Type B pancreatic cell (in vitro differentiated cells): ENCODE results near the gene GPAM. TPM values are rescaled to one million over a fixed set of nuclear protein-coding genes. Genes with fewer than 3 reads are reported as not detected.

Source experiments
- DNase-seq: peaks from one replicate; pipeline ENCODE4 v3.0.0; 2021; ENCODE audit warnings: mixed read lengths; ENCODE audit not compliant: unreplicated experiment; ENCODE audit errors: extremely low spot score
- H3K27ac Mint-ChIP-seq: 2 replicates; pipeline ENCODE4 v1.8.0; 2021; ENCODE audit warnings: mild to moderate bottlenecking, mixed read lengths
- H3K27me3 Mint-ChIP-seq: 2 replicates; pipeline ENCODE4 v1.8.0; 2021; ENCODE audit warnings: mixed read lengths
- H3K36me3 Mint-ChIP-seq: 2 replicates; pipeline ENCODE4 v1.8.0; 2021; ENCODE audit warnings: mixed read lengths
- H3K4me1 Mint-ChIP-seq: one replicate; pipeline ENCODE4 v1.8.0; 2021; ENCODE audit warnings: mixed read lengths; ENCODE audit not compliant: unreplicated experiment
- H3K4me3 Mint-ChIP-seq: 2 replicates; pipeline ENCODE4 v1.8.0; 2021; ENCODE audit warnings: mild to moderate bottlenecking, mixed read lengths
- H3K9me3 Mint-ChIP-seq: 2 replicates; pipeline ENCODE4 v1.8.0; 2021; ENCODE audit warnings: mixed read lengths
- long read RNA-seq: library from polyadenylated mRNA; unstranded; transcript quantifications from one replicate; pipeline ENCODE4 v2.0.0, GENCODE V29; 2020
- total RNA-seq: library from RNA; stranded (reverse); gene quantifications from 2 replicates; pipeline ENCODE4 v1.2.1, GENCODE V29; 2021; ENCODE audit warnings: low replicate concordance
- TF ChIP-seq, protein P1 (sequence below): fragments of 200-600 bp; sonication (generic); conservative IDR thresholded peaks from 2 replicates; pipeline ENCODE4 v1.5.0; 2021; ENCODE audit warnings: antibody characterized with exemption, mild to moderate bottlenecking

The GPAM gene, protein sequence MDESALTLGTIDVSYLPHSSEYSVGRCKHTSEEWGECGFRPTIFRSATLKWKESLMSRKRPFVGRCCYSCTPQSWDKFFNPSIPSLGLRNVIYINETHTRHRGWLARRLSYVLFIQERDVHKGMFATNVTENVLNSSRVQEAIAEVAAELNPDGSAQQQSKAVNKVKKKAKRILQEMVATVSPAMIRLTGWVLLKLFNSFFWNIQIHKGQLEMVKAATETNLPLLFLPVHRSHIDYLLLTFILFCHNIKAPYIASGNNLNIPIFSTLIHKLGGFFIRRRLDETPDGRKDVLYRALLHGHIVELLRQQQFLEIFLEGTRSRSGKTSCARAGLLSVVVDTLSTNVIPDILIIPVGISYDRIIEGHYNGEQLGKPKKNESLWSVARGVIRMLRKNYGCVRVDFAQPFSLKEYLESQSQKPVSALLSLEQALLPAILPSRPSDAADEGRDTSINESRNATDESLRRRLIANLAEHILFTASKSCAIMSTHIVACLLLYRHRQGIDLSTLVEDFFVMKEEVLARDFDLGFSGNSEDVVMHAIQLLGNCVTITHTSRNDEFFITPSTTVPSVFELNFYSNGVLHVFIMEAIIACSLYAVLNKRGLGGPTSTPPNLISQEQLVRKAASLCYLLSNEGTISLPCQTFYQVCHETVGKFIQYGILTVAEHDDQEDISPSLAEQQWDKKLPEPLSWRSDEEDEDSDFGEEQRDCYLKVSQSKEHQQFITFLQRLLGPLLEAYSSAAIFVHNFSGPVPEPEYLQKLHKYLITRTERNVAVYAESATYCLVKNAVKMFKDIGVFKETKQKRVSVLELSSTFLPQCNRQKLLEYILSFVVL
- total RNA-seq, result 16.8 and 24.1 TPM in 2 replicates
- long read RNA-seq, full-length matches to known transcripts, result 1 of 12 reads
- long read RNA-seq, partial matches to known transcripts, result 3 of 12 reads
- long read RNA-seq, other reads (novel, unspliced or antisense), result 8 of 12 reads

DNA sequence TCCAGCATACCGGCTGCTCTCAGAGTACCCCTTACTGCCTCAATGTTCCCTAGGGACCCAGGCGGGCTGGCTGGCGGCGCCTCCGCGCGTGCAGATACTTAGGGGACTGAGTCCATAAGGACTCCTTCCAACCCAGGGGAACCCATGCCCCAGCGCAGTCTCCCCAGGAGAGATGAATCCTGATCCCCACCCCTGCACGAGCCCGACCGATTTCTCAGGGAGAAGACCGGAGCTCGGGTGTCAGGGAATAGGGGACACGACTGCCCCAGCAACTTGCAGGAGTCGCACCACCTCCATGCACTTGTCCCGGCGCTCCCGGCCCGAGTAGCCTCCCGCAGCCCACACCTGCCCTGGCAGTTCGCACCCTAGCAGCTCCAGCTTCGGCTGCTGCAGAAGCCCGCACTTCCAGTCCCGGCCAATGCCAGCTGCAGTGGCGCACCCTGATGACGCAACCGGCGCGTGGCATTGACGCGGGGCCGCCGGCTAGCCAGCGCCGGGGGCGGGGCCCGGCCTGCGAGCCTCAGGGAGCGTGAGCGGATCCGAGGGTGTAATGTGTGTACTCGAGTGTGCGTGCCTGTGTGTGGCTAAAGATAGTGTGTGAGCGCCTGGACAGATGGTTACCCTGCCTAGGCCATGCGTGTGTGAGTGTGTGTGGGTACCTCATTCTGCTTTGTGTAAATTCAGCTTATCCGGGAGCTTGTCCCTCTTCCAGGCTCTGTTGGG lies at the start of gene GPAM:
GPAM (minus strand) TSS at position 437 of the 723 bp plus-strand sequence. CDS start 1,981 bp downstream, outside the sequence.
- H3K36me3 Mint-ChIP-seq, result peaks cover 3% of the 10 kb centered on the region
- DNase-seq, result peak; percentile 99
- H3K4me3 Mint-ChIP-seq, result peak within 1 kb of the TSS; percentile 92
- no peaks in the 10 kb centered on the region for H3K9me3 Mint-ChIP-seq
- TF ChIP-seq, protein P1, sequence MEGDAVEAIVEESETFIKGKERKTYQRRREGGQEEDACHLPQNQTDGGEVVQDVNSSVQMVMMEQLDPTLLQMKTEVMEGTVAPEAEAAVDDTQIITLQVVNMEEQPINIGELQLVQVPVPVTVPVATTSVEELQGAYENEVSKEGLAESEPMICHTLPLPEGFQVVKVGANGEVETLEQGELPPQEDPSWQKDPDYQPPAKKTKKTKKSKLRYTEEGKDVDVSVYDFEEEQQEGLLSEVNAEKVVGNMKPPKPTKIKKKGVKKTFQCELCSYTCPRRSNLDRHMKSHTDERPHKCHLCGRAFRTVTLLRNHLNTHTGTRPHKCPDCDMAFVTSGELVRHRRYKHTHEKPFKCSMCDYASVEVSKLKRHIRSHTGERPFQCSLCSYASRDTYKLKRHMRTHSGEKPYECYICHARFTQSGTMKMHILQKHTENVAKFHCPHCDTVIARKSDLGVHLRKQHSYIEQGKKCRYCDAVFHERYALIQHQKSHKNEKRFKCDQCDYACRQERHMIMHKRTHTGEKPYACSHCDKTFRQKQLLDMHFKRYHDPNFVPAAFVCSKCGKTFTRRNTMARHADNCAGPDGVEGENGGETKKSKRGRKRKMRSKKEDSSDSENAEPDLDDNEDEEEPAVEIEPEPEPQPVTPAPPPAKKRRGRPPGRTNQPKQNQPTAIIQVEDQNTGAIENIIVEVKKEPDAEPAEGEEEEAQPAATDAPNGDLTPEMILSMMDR, result no peak
- H3K27me3 Mint-ChIP-seq, result no peaks in the 10 kb centered on the region
- H3K4me1 Mint-ChIP-seq, result peaks cover 13% of the 10 kb centered on the region
- H3K27ac Mint-ChIP-seq, result peak within 1 kb of the TSS; percentile 98

DNA sequence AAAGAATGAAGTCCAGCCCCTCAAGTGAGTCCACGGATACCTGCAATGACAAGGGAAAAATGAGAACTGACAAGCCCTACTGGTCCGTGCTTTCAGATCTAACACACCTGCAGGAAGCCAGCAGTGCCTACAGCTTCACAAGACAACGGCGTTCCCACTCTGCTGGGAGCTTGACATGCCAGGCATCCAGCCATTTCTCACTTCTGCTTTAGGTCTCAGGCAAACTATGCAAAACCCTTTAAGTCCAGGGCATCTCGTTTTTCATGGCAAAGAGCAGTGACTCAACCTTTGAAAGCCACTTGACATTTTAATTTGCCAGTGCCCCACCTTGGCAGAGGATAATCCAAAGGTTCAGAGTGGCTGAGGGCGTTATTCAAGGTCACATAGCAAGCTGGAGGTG lies 49.1 kb upstream of the GPAM start:
- no peaks in the 10 kb centered on the region for H3K36me3 Mint-ChIP-seq
- peak overlapping the region; percentile 70 for H3K27ac Mint-ChIP-seq
- no peak for DNase-seq
- H3K27me3 Mint-ChIP-seq, result no peaks in the 10 kb centered on the region
- peaks cover 6% of the 10 kb centered on the region for H3K9me3 Mint-ChIP-seq
- TF ChIP-seq, protein P1, result no peak
- peaks cover 23% of the 10 kb centered on the region for H3K4me1 Mint-ChIP-seq
- H3K4me3 Mint-ChIP-seq, result no peak overlapping the region

DNA sequence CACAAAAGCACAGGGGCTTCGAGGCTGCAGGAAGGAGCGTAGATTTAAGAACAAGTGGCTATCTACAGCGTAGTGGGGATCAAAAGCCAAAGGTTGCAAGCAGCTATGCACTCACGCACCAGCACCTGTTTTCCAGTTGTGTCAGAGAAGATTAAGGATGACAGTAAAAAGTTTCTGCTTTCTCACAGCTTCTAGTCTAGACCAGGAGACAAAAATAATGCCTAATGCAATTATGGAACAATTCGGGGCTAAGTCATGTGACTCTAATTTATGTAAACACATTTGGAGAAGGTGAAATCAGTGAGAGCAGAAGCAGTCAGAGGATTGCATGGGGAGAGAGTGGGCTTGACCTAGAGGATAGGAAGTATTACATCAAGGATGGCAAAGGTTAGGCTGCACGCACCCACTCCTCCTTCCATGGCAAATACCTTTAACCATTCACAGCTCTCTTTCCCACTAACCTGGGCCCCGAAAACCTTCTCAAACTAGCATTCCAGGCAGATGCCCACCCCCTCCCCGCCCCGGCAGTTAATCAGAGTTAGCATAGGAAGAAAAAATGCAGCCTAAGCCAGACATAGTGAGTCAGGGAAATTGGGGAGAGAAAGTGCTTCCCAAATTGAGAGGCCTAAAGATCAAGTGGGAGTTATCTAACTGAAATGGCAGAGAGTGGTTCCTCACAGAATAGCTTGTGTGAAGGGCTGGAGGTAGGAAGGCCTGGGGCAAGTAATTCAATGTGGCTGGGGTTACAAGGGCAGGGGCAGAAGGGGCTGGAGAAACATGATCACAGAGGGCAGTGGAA lies 48.2 kb upstream of the GPAM start:
- Mint-ChIP-seq H3K27ac (peak overlapping the region; percentile 70), H3K9me3 (no peaks in the 10 kb centered on the region), H3K36me3 (no peaks in the 10 kb centered on the region), H3K27me3 (no peaks in the 10 kb centered on the region), H3K4me1 (peaks cover 23% of the 10 kb centered on the region), H3K4me3 (peak overlapping the region; percentile 48)
- DNase-seq, result no peak
- TF ChIP-seq, protein P1, result no peak

DNA sequence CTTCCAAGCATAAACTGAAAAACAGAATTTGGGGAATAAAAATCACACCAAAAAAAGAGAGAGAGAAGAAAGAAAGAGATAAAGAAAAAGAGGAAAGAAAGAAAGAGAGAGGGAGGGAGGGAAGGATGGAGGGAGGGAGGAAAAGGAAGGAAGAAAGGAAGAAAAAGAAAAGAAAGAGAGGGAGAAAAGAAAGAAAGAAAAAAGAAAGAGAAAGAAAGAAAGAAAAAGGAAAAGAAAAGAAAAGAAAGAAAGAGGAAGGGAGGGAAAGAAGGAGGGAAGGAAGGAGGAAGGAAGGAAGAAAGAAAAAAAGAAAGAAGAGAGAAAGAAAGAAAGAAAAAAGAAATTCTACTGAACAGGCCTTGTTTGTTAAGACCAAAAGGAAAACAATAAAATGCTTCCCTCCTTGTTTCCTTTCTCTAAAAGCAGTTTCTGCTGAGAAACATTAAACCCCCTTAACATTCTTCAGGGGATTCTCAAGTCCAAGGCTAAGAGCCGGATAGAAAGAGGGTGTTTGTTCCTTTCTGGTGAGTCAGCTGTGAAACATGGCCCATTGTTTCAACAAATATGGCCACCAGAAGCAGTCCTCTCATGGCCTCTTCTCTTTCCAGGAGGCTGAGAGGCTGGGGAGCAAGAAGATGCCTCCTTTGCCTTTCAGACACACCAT lies 46.9 kb upstream of the GPAM start:
- DNase-seq, result no peak
- no peaks in the 10 kb centered on the region for H3K27me3 Mint-ChIP-seq

More for the DNA sequence above, 46.9 kb upstream of the GPAM start:
- no peaks in the 10 kb centered on the region for H3K36me3 Mint-ChIP-seq
- H3K4me3 Mint-ChIP-seq, result no peak overlapping the region
- H3K9me3 Mint-ChIP-seq, result no peaks in the 10 kb centered on the region
- TF ChIP-seq, protein P1, result no peak
- no peak overlapping the region for H3K27ac Mint-ChIP-seq
- peaks cover 23% of the 10 kb centered on the region for H3K4me1 Mint-ChIP-seq
